GM23338 (cell line): Measurements from ENCODE around the gene P2RY4. TPM values are rescaled to one million over a fixed set of nuclear protein-coding genes. Genes with fewer than 3 reads are reported as not detected.

ENCODE experiments used
- ATAC-seq: fragments of 200-7000 bp; cut with Tn5 transposase; 3 replicates; pipeline ENCODE4 v1.9.1; 2020
- DNase-seq: peaks from one replicate; pipeline ENCODE4 v3.0.0-alpha.2; 2015; ENCODE audit warnings: low spot score
- H2AFZ ChIP-seq: fragments of 200-600 bp; sonication (generic); 2 replicates; pipeline ENCODE4 v1.8.0; 2016; ENCODE audit warnings: antibody characterized with exemption, mild to moderate bottlenecking, moderate library complexity
- H3F3A ChIP-seq: fragments of 200-600 bp; sonication (generic); replicated peaks from 2 replicates; pipeline ENCODE4 v1.8.0; 2017; ENCODE audit warnings: antibody characterized with exemption, mixed run types, low read depth
- H3K27ac ChIP-seq: fragments of 200-600 bp; sonication (generic); 2 replicates; pipeline ENCODE4 v1.6.1; 2016; ENCODE audit warnings: low read depth
- H3K27me3 ChIP-seq: fragments of 200-600 bp; sonication (generic); 2 replicates; pipeline ENCODE4 v1.8.0; 2016; ENCODE audit warnings: mild to moderate bottlenecking, mixed run types, moderate library complexity; ENCODE audit not compliant: insufficient read depth
- H3K36me3 ChIP-seq: fragments of 200-600 bp; sonication (generic); 2 replicates; pipeline ENCODE4 v1.8.0; 2016; ENCODE audit warnings: mild to moderate bottlenecking; ENCODE audit not compliant: insufficient read depth
- H3K4me1 ChIP-seq: fragments of 200-600 bp; sonication (generic); 2 replicates; pipeline ENCODE4 v1.8.0; 2016; ENCODE audit warnings: mild to moderate bottlenecking, moderate library complexity; ENCODE audit not compliant: insufficient read depth
- H3K4me2 ChIP-seq: fragments of 200-600 bp; sonication (generic); 2 replicates; pipeline ENCODE4 v1.7.1; 2017; ENCODE audit warnings: mixed run types
- H3K4me3 ChIP-seq: fragments of 200-600 bp; sonication (generic); 2 replicates; pipeline ENCODE4 v1.6.1; 2016; ENCODE audit warnings: mixed run types
- H3K79me2 ChIP-seq: fragments of 200-600 bp; sonication (generic); replicated peaks from 2 replicates; pipeline ENCODE4 v1.8.0; 2017; ENCODE audit warnings: mild to moderate bottlenecking; ENCODE audit not compliant: insufficient read depth
- H3K9me2 ChIP-seq: fragments of 200-600 bp; sonication (generic); 2 replicates; pipeline ENCODE4 v1.8.0; 2017; ENCODE audit not compliant: insufficient read depth
- H4K20me1 ChIP-seq: fragments of 200-600 bp; sonication (generic); replicated peaks from 2 replicates; pipeline ENCODE4 v1.8.0; 2017; ENCODE audit warnings: mild to moderate bottlenecking; ENCODE audit not compliant: insufficient read depth
- H3K27ac Mint-ChIP-seq: 2 replicates; pipeline ENCODE4 v1.8.0; 2020; ENCODE audit warnings: inconsistent platforms, mild to moderate bottlenecking, moderate library complexity, mixed read lengths
- H3K27me3 Mint-ChIP-seq: 3 replicates; pipeline ENCODE4 v1.8.0; 2022; ENCODE audit warnings: low read depth, mild to moderate bottlenecking, moderate library complexity, mixed read lengths, inconsistent platforms; ENCODE audit not compliant: insufficient read depth, poor library complexity
- H3K36me3 Mint-ChIP-seq: 3 replicates; pipeline ENCODE4 v1.8.0; 2021; ENCODE audit warnings: low read depth, mild to moderate bottlenecking, inconsistent platforms, moderate library complexity, mixed read lengths
- H3K4me1 Mint-ChIP-seq: 3 replicates; pipeline ENCODE4 v1.8.0; 2020; ENCODE audit warnings: mild to moderate bottlenecking, inconsistent platforms, mixed read lengths
- H3K4me3 Mint-ChIP-seq: 3 replicates; pipeline ENCODE4 v1.8.0; 2021; ENCODE audit warnings: moderate library complexity, mild to moderate bottlenecking, inconsistent platforms, mixed read lengths
- H3K9me3 Mint-ChIP-seq: 3 replicates; pipeline ENCODE4 v1.8.0; 2020; ENCODE audit warnings: moderate library complexity, mild to moderate bottlenecking, inconsistent platforms, mixed read lengths
- CREB1 ChIP-seq: fragments of 250-450 bp; sonication (Bioruptor Pico); IDR thresholded peaks from 2 replicates; pipeline ENCODE4 v1.5.0; 2020; ENCODE audit warnings: low read depth, mild to moderate bottlenecking, moderate library complexity
- EZH2 ChIP-seq: fragments of 200-600 bp; sonication (generic); IDR thresholded peaks from one replicate; pipeline ENCODE4 v1.8.0; 2017; ENCODE audit warnings: antibody characterized with exemption, mild to moderate bottlenecking, low read depth; ENCODE audit not compliant: unreplicated experiment
- EZH2phosphoT487 ChIP-seq: fragments of 200-600 bp; sonication (generic); IDR thresholded peaks from one replicate; pipeline ENCODE4 v1.8.1; 2018; ENCODE audit warnings: antibody characterized with exemption; ENCODE audit not compliant: unreplicated experiment
- JUNB ChIP-seq: IDR thresholded peaks from one replicate; pipeline ENCODE4 v1.6.1; 2016; ENCODE audit warnings: antibody characterized with exemption; ENCODE audit not compliant: unreplicated experiment
- ZNF114 ChIP-seq: fragments of 250-450 bp; sonication (Bioruptor Pico); IDR thresholded peaks from 2 replicates; pipeline ENCODE4 v1.5.0; 2020; ENCODE audit warnings: mild to moderate bottlenecking, moderate library complexity
- polyA plus RNA-seq: library from polyadenylated mRNA; unstranded; fragments of >200 nt; fragmentation: Nextera tagmentation; extraction: Ambion mirVana; gene quantifications from 2 replicates; pipeline ENCODE4 v1.2.1, GENCODE V29; 2016
- total RNA-seq: library from RNA; depleted of rRNA; stranded (reverse); fragments of >200 nt; shearing (Covaris generic); gene quantifications from 2 replicates; pipeline ENCODE4 v1.2.3, GENCODE V29; 2014
- TF ChIP-seq, protein P1 (sequence below): IDR thresholded peaks from one replicate; pipeline ENCODE4 v1.6.1; 2018; ENCODE audit warnings: antibody characterized with exemption; ENCODE audit not compliant: unreplicated experiment
- TF ChIP-seq, protein P2 (sequence below): fragments of 250-450 bp; sonication (Bioruptor Pico); IDR thresholded peaks from 2 replicates; pipeline ENCODE4 v1.5.0; 2020; ENCODE audit warnings: mild to moderate bottlenecking, moderate library complexity
- TF ChIP-seq, protein P3 (sequence below): IDR thresholded peaks from 2 replicates; pipeline ENCODE4 v1.6.1; 2016; ENCODE audit warnings: antibody characterized with exemption

P2RY4 gene
- total and polyA plus RNA-seq, 2 experiments from 2014 or later, result 0.73 TPM; not detected in 1

DNA sequence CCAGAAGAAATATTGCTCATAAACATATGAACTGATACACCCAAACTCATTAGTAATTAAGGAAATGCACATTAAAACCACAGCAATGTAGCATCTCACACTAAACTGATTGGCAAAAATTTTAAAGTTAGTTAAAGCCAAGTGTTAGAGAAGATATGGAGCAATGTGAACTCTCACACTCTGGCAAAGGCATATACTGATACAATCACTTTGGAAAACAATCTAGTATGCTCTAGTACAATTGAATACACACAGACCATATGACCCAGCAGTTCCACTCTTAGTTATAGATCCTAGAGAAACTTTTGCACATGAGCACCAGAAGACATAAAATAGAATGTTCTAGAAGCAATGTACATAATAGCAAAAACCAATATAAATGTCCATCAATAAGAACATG is 34.0 kb downstream of the P2RY4 start:
- Mint-ChIP-seq H3K36me3 (no peaks in the 10 kb centered on the region), H3K4me3 (no peak overlapping the region), H3K27ac (no peak overlapping the region), H3K9me3 (no peaks in the 10 kb centered on the region), H3K4me1 (no peaks in the 10 kb centered on the region), H3K27me3 (peaks cover 5% of the 10 kb centered on the region)
- Histone ChIP-seq H2AFZ (no peak overlapping the region), H3K27me3 (no peaks in the 10 kb centered on the region), H3K36me3 (no peaks in the 10 kb centered on the region), H3K27ac (no peak overlapping the region), H3K4me2 (no peak overlapping the region), H3K4me1 (no peaks in the 10 kb centered on the region), H3K9me2 (no peaks in the 10 kb centered on the region), H3F3A (no peaks in the 10 kb centered on the region), H3K79me2 (no peaks in the 10 kb centered on the region), H4K20me1 (no peaks in the 10 kb centered on the region), H3K4me3 (no peak overlapping the region)
- DNase-seq (no peak), ATAC-seq (no peak)
- TF ChIP-seq ZNF114 (CRISPR knock-in tag) (no peak), EZH2phosphoT487 (no peak), JUNB (no peak), CREB1 (CRISPR knock-in tag) (no peak), EZH2 (no peak)
- TF ChIP-seq, protein P1, sequence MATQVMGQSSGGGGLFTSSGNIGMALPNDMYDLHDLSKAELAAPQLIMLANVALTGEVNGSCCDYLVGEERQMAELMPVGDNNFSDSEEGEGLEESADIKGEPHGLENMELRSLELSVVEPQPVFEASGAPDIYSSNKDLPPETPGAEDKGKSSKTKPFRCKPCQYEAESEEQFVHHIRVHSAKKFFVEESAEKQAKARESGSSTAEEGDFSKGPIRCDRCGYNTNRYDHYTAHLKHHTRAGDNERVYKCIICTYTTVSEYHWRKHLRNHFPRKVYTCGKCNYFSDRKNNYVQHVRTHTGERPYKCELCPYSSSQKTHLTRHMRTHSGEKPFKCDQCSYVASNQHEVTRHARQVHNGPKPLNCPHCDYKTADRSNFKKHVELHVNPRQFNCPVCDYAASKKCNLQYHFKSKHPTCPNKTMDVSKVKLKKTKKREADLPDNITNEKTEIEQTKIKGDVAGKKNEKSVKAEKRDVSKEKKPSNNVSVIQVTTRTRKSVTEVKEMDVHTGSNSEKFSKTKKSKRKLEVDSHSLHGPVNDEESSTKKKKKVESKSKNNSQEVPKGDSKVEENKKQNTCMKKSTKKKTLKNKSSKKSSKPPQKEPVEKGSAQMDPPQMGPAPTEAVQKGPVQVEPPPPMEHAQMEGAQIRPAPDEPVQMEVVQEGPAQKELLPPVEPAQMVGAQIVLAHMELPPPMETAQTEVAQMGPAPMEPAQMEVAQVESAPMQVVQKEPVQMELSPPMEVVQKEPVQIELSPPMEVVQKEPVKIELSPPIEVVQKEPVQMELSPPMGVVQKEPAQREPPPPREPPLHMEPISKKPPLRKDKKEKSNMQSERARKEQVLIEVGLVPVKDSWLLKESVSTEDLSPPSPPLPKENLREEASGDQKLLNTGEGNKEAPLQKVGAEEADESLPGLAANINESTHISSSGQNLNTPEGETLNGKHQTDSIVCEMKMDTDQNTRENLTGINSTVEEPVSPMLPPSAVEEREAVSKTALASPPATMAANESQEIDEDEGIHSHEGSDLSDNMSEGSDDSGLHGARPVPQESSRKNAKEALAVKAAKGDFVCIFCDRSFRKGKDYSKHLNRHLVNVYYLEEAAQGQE, result no peak
- TF ChIP-seq, protein P2, sequence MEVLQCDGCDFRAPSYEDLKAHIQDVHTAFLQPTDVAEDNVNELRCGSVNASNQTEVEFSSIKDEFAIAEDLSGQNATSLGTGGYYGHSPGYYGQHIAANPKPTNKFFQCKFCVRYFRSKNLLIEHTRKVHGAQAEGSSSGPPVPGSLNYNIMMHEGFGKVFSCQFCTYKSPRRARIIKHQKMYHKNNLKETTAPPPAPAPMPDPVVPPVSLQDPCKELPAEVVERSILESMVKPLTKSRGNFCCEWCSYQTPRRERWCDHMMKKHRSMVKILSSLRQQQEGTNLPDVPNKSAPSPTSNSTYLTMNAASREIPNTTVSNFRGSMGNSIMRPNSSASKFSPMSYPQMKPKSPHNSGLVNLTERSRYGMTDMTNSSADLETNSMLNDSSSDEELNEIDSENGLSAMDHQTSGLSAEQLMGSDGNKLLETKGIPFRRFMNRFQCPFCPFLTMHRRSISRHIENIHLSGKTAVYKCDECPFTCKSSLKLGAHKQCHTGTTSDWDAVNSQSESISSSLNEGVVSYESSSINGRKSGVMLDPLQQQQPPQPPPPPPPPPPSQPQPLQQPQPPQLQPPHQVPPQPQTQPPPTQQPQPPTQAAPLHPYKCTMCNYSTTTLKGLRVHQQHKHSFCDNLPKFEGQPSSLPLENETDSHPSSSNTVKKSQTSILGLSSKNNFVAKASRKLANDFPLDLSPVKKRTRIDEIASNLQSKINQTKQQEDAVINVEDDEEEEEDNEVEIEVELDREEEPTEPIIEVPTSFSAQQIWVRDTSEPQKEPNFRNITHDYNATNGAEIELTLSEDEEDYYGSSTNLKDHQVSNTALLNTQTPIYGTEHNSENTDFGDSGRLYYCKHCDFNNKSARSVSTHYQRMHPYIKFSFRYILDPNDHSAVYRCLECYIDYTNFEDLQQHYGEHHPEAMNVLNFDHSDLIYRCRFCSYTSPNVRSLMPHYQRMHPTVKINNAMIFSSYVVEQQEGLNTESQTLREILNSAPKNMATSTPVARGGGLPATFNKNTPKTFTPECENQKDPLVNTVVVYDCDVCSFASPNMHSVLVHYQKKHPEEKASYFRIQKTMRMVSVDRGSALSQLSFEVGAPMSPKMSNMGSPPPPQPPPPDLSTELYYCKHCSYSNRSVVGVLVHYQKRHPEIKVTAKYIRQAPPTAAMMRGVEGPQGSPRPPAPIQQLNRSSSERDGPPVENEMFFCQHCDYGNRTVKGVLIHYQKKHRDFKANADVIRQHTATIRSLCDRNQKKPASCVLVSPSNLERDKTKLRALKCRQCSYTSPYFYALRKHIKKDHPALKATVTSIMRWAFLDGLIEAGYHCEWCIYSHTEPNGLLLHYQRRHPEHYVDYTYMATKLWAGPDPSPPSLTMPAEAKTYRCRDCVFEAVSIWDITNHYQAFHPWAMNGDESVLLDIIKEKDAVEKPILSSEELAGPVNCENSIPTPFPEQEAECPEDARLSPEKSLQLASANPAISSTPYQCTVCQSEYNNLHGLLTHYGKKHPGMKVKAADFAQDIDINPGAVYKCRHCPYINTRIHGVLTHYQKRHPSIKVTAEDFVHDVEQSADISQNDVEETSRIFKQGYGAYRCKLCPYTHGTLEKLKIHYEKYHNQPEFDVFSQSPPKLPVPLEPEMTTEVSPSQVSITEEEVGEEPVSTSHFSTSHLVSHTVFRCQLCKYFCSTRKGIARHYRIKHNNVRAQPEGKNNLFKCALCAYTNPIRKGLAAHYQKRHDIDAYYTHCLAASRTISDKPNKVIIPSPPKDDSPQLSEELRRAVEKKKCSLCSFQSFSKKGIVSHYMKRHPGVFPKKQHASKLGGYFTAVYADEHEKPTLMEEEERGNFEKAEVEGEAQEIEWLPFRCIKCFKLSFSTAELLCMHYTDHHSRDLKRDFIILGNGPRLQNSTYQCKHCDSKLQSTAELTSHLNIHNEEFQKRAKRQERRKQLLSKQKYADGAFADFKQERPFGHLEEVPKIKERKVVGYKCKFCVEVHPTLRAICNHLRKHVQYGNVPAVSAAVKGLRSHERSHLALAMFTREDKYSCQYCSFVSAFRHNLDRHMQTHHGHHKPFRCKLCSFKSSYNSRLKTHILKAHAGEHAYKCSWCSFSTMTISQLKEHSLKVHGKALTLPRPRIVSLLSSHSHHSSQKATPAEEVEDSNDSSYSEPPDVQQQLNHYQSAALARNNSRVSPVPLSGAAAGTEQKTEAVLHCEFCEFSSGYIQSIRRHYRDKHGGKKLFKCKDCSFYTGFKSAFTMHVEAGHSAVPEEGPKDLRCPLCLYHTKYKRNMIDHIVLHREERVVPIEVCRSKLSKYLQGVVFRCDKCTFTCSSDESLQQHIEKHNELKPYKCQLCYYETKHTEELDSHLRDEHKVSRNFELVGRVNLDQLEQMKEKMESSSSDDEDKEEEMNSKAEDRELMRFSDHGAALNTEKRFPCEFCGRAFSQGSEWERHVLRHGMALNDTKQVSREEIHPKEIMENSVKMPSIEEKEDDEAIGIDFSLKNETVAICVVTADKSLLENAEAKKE (CRISPR knock-in tag), result no peak
- TF ChIP-seq, protein P3, sequence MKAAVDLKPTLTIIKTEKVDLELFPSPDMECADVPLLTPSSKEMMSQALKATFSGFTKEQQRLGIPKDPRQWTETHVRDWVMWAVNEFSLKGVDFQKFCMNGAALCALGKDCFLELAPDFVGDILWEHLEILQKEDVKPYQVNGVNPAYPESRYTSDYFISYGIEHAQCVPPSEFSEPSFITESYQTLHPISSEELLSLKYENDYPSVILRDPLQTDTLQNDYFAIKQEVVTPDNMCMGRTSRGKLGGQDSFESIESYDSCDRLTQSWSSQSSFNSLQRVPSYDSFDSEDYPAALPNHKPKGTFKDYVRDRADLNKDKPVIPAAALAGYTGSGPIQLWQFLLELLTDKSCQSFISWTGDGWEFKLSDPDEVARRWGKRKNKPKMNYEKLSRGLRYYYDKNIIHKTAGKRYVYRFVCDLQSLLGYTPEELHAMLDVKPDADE, result no peak
